SK-N-SH (cell line): ENCODE results near the gene SLC35F1. TPM values are rescaled to one million over a fixed set of nuclear protein-coding genes. Genes with fewer than 3 reads are reported as not detected.

Experiments used
- CTCF ChIA-PET: fragments of 300-600, 350-600 bp; formaldehyde crosslinking; extraction: SDS; loops from one replicate; lab custom pipeline; 2021; lab: Yijun Ruan, JAX
- POLR2A ChIA-PET: fragments of 350-600 bp; sonication (Branson Sonifier 250); formaldehyde crosslinking; extraction: SDS; loops from one replicate; lab custom pipeline; 2020; ENCODE audit warnings: antibody characterized with exemption, inconsistent platforms; lab: Yijun Ruan, JAX
- DNase-seq: peaks from one replicate; pipeline ENCODE4 v3.0.0; 2012
- H2AFZ ChIP-seq: fragments of 200-600 bp; sonication (generic); 2 replicates; pipeline ENCODE4 v1.8.1; 2016; ENCODE audit warnings: antibody characterized with exemption, mild to moderate bottlenecking, low read depth
- H3F3A ChIP-seq: fragments of 200-600 bp; sonication (generic); replicated peaks from 2 replicates; pipeline ENCODE3; 2016; ENCODE audit warnings: antibody characterized with exemption, mild to moderate bottlenecking; ENCODE audit not compliant: insufficient read depth
- H3K27ac ChIP-seq, 2 experiments: fragments of 200-500 bp in 1 of 2; fragments of 200-600 bp in 1 of 2; sonication (Bioruptor generic) in 1 of 2; sonication (generic), shearing (Covaris generic) in 1 of 2; 2 replicates each; pipeline versions ENCODE4 v1.5.1 to v1.6.1; 2014 to 2016; ENCODE audit warnings: low read depth in 2 of 2, inconsistent platforms in 1 of 2, low read length in 1 of 2, mild to moderate bottlenecking in 1 of 2, mixed read lengths in 1 of 2
- H3K27me3 ChIP-seq: fragments of 200-600 bp; sonication (generic), shearing (Covaris generic); 2 replicates; pipeline ENCODE4 v1.6.1; 2016; ENCODE audit warnings: mixed run types; ENCODE audit not compliant: insufficient read depth
- H3K36me3 ChIP-seq, 2 experiments: fragments of 200-500 bp in 1 of 2; fragments of 200-600 bp in 1 of 2; sonication (Bioruptor generic) in 1 of 2; sonication (generic) in 1 of 2; replicated peaks in 1 of 2; 2 replicates each; pipeline versions ENCODE3 to v1.5.1; 2014 to 2016; ENCODE audit warnings: low read length in 1 of 2, mild to moderate bottlenecking in 1 of 2; ENCODE audit not compliant: insufficient read depth in 2 of 2, control insufficient read depth in 1 of 2
- H3K4me1 ChIP-seq, 2 experiments: fragments of 200-500 bp in 1 of 2; fragments of 200-600 bp in 1 of 2; sonication (Bioruptor generic) in 1 of 2; sonication (generic), shearing (Covaris generic) in 1 of 2; 2 replicates each; pipeline versions ENCODE4 v1.5.1 to v1.6.1; 2014 to 2016; ENCODE audit warnings: low read depth in 1 of 2, low read length in 1 of 2, mixed run types in 1 of 2; ENCODE audit not compliant: insufficient read depth in 2 of 2, control insufficient read depth in 1 of 2
- H3K4me2 ChIP-seq: fragments of 200-600 bp; sonication (generic), shearing (Covaris generic); 2 replicates; pipeline ENCODE4 v1.6.1; 2017; ENCODE audit warnings: mixed run types
- H3K4me3 ChIP-seq, 2 experiments: fragments of 200-500 bp in 1 of 2; fragments of 200-600 bp in 1 of 2; sonication (Bioruptor generic) in 1 of 2; sonication (generic), shearing (Covaris generic) in 1 of 2; 2 replicates each; pipeline versions ENCODE4 v1.5.1 to v1.8.1; 2014 to 2016; ENCODE audit warnings: low read depth in 2 of 2, inconsistent platforms in 1 of 2, low read length in 1 of 2, mild to moderate bottlenecking in 1 of 2, mixed read lengths in 1 of 2, moderate library complexity in 1 of 2
- H3K79me2 ChIP-seq: fragments of 200-600 bp; sonication (generic); 2 replicates; pipeline ENCODE4 v1.8.1; 2017; ENCODE audit warnings: mild to moderate bottlenecking; ENCODE audit not compliant: insufficient read depth
- H3K9ac ChIP-seq: fragments of 200-600 bp; sonication (generic); 2 replicates; pipeline ENCODE4 v1.6.1; 2017; ENCODE audit warnings: mixed run types
- H3K9me2 ChIP-seq: fragments of 200-600 bp; sonication (generic); 2 replicates; pipeline ENCODE4 v1.6.1; 2017; ENCODE audit warnings: mixed run types
- H3K9me3 ChIP-seq: fragments of 200-600 bp; sonication (generic); 2 replicates; pipeline ENCODE4 v1.6.1; 2017; ENCODE audit warnings: mixed run types, mild to moderate bottlenecking, moderate library complexity
- H4K20me1 ChIP-seq: fragments of 200-600 bp; sonication (generic); 2 replicates; pipeline ENCODE4 v1.6.1; 2017; ENCODE audit warnings: mild to moderate bottlenecking, mixed run types; ENCODE audit not compliant: insufficient read depth
- CHD2 ChIP-seq: fragments of 150-350 bp; IDR thresholded peaks from 2 replicates; pipeline ENCODE4 v1.6.1; 2018; ENCODE audit warnings: low read length; ENCODE audit not compliant: partially characterized antibody
- EZH2phosphoT487 ChIP-seq: fragments of 200-600 bp; sonication (generic); IDR thresholded peaks from 2 replicates; pipeline ENCODE4 v1.6.1; 2017; ENCODE audit warnings: low read depth, mixed run types, mild to moderate bottlenecking, antibody characterized with exemption, moderate library complexity, borderline replicate concordance
- GATA2 ChIP-seq: sonication (generic); formaldehyde crosslinking; IDR thresholded peaks from 2 replicates; pipeline ENCODE4 v1.5.0; 2020; ENCODE audit warnings: mild to moderate bottlenecking, missing genetic modification reagents
- MXI1 ChIP-seq: IDR thresholded peaks from 2 replicates; pipeline ENCODE4 v1.6.1; 2012; ENCODE audit warnings: mild to moderate bottlenecking, low read depth, low read length, improper control_type of control experiment
- PBX3 ChIP-seq: IDR thresholded peaks from 2 replicates; pipeline ENCODE4; 2012
- POLR2AphosphoS5 ChIP-seq: IDR thresholded peaks from 2 replicates; pipeline ENCODE4 v1.6.1; 2012; ENCODE audit warnings: low read depth, low read length
- RCOR1 ChIP-seq: fragments of 150-350 bp; IDR thresholded peaks from 2 replicates; pipeline ENCODE4 v1.6.1; 2017; ENCODE audit warnings: antibody characterized with exemption, low read length
- TAF1 ChIP-seq: IDR thresholded peaks from 2 replicates; pipeline ENCODE4 v1.6.1; 2012; ENCODE audit warnings: low read depth, mild to moderate bottlenecking, low read length, moderate library complexity, borderline replicate concordance
- TCF12 ChIP-seq: IDR thresholded peaks from 2 replicates; pipeline ENCODE4 v1.4.0; 2012
- WGBS: methylation state at CpG from one replicate; pipeline ENCODE4 v1.1.6; 2017; ENCODE audit warnings: low lambda C conversion rate; 5-methylcytosine and 5-hydroxymethylcytosine counted together
- polyA plus RNA-seq, 3 experiments: library from polyadenylated mRNA; depleted of rRNA; stranded (reverse); fragments of >200 nt; gene quantifications; 2 replicates each; pipeline ENCODE4 v1.2.3, GENCODE V29; 2012
- TF ChIP-seq, protein P1 (sequence below): IDR thresholded peaks from 2 replicates; pipeline ENCODE4 v1.6.1; 2012; ENCODE audit warnings: mild to moderate bottlenecking, low read depth, low read length, moderate library complexity
- TF ChIP-seq, protein P2 (sequence below): IDR thresholded peaks from 2 replicates; pipeline ENCODE4 v1.4.0; 2012; ENCODE audit warnings: low read depth, borderline replicate concordance
- TF ChIP-seq, protein P3 (sequence below): fragments of 200-600 bp; sonication (generic); IDR thresholded peaks from 2 replicates; pipeline ENCODE4 v1.6.1; 2017; ENCODE audit warnings: antibody characterized with exemption, mild to moderate bottlenecking, moderate library complexity

Gene SLC35F1
- polyA plus RNA-seq, 1 of the 3 experiments (the other 2 are of a cell fraction) = under 0.01 TPM

DNA sequence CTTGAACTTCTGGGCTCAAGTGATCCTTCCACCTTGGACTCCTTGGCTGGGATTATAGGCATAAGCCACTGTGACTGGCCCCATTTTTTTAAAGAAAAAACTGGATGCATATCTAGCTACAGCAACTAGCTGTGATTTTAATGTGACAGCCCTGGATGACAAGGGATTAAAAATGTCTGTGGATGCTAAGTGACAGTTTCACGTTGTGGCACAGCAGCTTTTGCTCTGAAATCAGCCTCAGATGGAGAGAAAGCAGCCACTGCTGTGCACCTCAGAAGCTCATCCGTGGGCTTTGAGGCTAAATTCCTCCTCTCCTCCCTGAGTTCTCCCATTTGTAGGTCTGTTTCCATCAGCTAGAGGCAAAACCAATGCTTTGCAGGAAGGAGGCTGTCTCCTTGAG, 195.3 kb downstream of the SLC35F1 start:
- Histone ChIP-seq H3K4me2 (no peak overlapping the region), H3K79me2 (no peaks in the 10 kb centered on the region), H3F3A (no peaks in the 10 kb centered on the region), H3K4me1 (no peaks in the 10 kb centered on the region), H3K27ac (no peak overlapping the region), H4K20me1 (no peaks in the 10 kb centered on the region), H2AFZ (no peak overlapping the region), H3K36me3 (no peaks in the 10 kb centered on the region), H3K4me3 (no peak overlapping the region), H3K9me3 (no peaks in the 10 kb centered on the region), H3K9me2 (no peaks in the 10 kb centered on the region), H3K9ac (no peak overlapping the region), H3K27me3 (no peaks in the 10 kb centered on the region)
- no peak for DNase-seq
- WGBS = 0% methylated on average over 2 of the region's 2 CpGs
- TF ChIP-seq, protein P1, sequence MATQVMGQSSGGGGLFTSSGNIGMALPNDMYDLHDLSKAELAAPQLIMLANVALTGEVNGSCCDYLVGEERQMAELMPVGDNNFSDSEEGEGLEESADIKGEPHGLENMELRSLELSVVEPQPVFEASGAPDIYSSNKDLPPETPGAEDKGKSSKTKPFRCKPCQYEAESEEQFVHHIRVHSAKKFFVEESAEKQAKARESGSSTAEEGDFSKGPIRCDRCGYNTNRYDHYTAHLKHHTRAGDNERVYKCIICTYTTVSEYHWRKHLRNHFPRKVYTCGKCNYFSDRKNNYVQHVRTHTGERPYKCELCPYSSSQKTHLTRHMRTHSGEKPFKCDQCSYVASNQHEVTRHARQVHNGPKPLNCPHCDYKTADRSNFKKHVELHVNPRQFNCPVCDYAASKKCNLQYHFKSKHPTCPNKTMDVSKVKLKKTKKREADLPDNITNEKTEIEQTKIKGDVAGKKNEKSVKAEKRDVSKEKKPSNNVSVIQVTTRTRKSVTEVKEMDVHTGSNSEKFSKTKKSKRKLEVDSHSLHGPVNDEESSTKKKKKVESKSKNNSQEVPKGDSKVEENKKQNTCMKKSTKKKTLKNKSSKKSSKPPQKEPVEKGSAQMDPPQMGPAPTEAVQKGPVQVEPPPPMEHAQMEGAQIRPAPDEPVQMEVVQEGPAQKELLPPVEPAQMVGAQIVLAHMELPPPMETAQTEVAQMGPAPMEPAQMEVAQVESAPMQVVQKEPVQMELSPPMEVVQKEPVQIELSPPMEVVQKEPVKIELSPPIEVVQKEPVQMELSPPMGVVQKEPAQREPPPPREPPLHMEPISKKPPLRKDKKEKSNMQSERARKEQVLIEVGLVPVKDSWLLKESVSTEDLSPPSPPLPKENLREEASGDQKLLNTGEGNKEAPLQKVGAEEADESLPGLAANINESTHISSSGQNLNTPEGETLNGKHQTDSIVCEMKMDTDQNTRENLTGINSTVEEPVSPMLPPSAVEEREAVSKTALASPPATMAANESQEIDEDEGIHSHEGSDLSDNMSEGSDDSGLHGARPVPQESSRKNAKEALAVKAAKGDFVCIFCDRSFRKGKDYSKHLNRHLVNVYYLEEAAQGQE = no peak
- TF ChIP-seq CHD2 (no peak), GATA2 (CRISPR knock-in tag) (no peak), PBX3 (no peak), EZH2phosphoT487 (no peak), TCF12 (no peak), RCOR1 (no peak), MXI1 (no peak), POLR2AphosphoS5 (no peak), TAF1 (no peak)
- TF ChIP-seq, protein P2, sequence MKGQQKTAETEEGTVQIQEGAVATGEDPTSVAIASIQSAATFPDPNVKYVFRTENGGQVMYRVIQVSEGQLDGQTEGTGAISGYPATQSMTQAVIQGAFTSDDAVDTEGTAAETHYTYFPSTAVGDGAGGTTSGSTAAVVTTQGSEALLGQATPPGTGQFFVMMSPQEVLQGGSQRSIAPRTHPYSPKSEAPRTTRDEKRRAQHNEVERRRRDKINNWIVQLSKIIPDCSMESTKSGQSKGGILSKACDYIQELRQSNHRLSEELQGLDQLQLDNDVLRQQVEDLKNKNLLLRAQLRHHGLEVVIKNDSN = no peak
- TF ChIP-seq, protein P3, sequence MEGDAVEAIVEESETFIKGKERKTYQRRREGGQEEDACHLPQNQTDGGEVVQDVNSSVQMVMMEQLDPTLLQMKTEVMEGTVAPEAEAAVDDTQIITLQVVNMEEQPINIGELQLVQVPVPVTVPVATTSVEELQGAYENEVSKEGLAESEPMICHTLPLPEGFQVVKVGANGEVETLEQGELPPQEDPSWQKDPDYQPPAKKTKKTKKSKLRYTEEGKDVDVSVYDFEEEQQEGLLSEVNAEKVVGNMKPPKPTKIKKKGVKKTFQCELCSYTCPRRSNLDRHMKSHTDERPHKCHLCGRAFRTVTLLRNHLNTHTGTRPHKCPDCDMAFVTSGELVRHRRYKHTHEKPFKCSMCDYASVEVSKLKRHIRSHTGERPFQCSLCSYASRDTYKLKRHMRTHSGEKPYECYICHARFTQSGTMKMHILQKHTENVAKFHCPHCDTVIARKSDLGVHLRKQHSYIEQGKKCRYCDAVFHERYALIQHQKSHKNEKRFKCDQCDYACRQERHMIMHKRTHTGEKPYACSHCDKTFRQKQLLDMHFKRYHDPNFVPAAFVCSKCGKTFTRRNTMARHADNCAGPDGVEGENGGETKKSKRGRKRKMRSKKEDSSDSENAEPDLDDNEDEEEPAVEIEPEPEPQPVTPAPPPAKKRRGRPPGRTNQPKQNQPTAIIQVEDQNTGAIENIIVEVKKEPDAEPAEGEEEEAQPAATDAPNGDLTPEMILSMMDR = no peak
- POLR2A ChIA-PET = no interaction called here
- CTCF ChIA-PET = interaction anchor here (1.3 kb wide), 1 partner anchor 22 kb away, joined by 3 read pairs; no protein-coding TSS in a partner anchor
